Measurements from ENCODE around the gene FOXO3.
A peak's percentile ranks its signal among the peaks of the same experiment; 100 is the strongest.
"Not testable (repeated sequence)": the region's sequence is repeated elsewhere in the genome, so short reads cannot be mapped to it uniquely, and the experiment has no call there.

FOXO3 gene
- total RNA-seq: 59.0 to 62.5 reads per million in 2 donors

- peak; percentile 70 for DNase-seq
Observed at GRCh38 chr6:108560463-108561308, at the start of gene FOXO3. FOXO3 (plus strand) TSS chr6:108560917; CDS start chr6:108561209, 292 bp downstream.

GRCh38 chr6:108518714-108519576 lies 41.8 kb upstream of the FOXO3 start:
- no peak for DNase-seq

- no peak for DNase-seq
Observed at GRCh38 chr6:108521616-108522107, 39.1 kb upstream of the FOXO3 start.

GRCh38 chr6:108523697-108524096 lies 37.0 kb upstream of the FOXO3 start:
- no peak for DNase-seq

GRCh38 chr6:108524528-108525248 lies 36.0 kb upstream of the FOXO3 start:
- no peak for DNase-seq

GRCh38 chr6:108526739-108527174 lies 34.0 kb upstream of the FOXO3 start:
- DNase-seq: no peak

- DNase-seq: no peak
Observed at GRCh38 chr6:108528878-108529277, 31.8 kb upstream of the FOXO3 start.

GRCh38 chr6:108531332-108531731 lies 29.4 kb upstream of the FOXO3 start:
- no peak for DNase-seq

GRCh38 chr6:108535114-108535742 lies 25.5 kb upstream of the FOXO3 start:
- DNase-seq: no peak

- not testable (repeated sequence) for DNase-seq
Observed at GRCh38 chr6:108535920-108536535, 24.7 kb upstream of the FOXO3 start.

- no peak for DNase-seq
Observed at GRCh38 chr6:108541843-108542759, 18.6 kb upstream of the FOXO3 start.

- DNase-seq: no peak
Observed at GRCh38 chr6:108543175-108543940, 17.4 kb upstream of the FOXO3 start.

- DNase-seq: no peak
Observed at GRCh38 chr6:108544606-108545005, 16.1 kb upstream of the FOXO3 start.

- no peak for DNase-seq
Observed at GRCh38 chr6:108546079-108547049, 14.4 kb upstream of the FOXO3 start.

GRCh38 chr6:108549241-108549640 lies 11.5 kb upstream of the FOXO3 start:
- no peak for DNase-seq

GRCh38 chr6:108549741-108550140 lies 11.0 kb upstream of the FOXO3 start:
- DNase-seq: no peak

- no peak for DNase-seq
Observed at GRCh38 chr6:108550256-108550655, 10.5 kb upstream of the FOXO3 start.

- DNase-seq: no peak
Observed at GRCh38 chr6:108555399-108556052, 5.2 kb upstream of the FOXO3 start.

All from activated gamma-delta T cell (primary cell).